Smooth muscle cell (in vitro differentiated cells): ENCODE data around the gene ABCC1. TPM values are rescaled to one million over a fixed set of nuclear protein-coding genes. Genes with fewer than 3 reads are reported as not detected.

Source experiments
- DNase-seq: peaks from one replicate; lab custom pipeline; 2025; ENCODE audit not compliant: unreplicated experiment; lab: John Stamatoyannopoulos, UW
- H2AFZ ChIP-seq: fragments of 200-600 bp; sonication (generic); 2 replicates; pipeline ENCODE4 v1.6.0; 2016; ENCODE audit warnings: antibody characterized with exemption, low read depth, mild to moderate bottlenecking
- H3F3A ChIP-seq: fragments of 200-600 bp; sonication (generic); 2 replicates; pipeline ENCODE4 v1.6.0; 2017; ENCODE audit warnings: antibody characterized with exemption, low read depth
- H3K27ac ChIP-seq: fragments of 200-600 bp; sonication (generic); 2 replicates; pipeline ENCODE4 v1.5.1; 2016; ENCODE audit warnings: low read depth, mild to moderate bottlenecking
- H3K27me3 ChIP-seq: fragments of 200-600 bp; sonication (generic); 2 replicates; pipeline ENCODE4 v1.6.1; 2016; ENCODE audit warnings: low read depth, mild to moderate bottlenecking
- H3K36me3 ChIP-seq: fragments of 200-600 bp; sonication (generic); 2 replicates; pipeline ENCODE4 v1.5.1; 2016; ENCODE audit warnings: low read depth
- H3K4me1 ChIP-seq: fragments of 200-600 bp; sonication (generic); 2 replicates; pipeline ENCODE4 v1.5.1; 2016; ENCODE audit warnings: low read depth
- H3K4me2 ChIP-seq: fragments of 200-600 bp; sonication (generic); 2 replicates; pipeline ENCODE4 v1.6.0; 2016; ENCODE audit warnings: mild to moderate bottlenecking
- H3K4me3 ChIP-seq: fragments of 200-600 bp; sonication (generic); 2 replicates; pipeline ENCODE4 v1.5.1; 2016; ENCODE audit warnings: mild to moderate bottlenecking
- H3K79me2 ChIP-seq: fragments of 200-600 bp; sonication (generic); 2 replicates; pipeline ENCODE4 v1.6.0; 2016; ENCODE audit warnings: low read depth, mild to moderate bottlenecking
- H3K9ac ChIP-seq: fragments of 200-600 bp; sonication (generic); 2 replicates; pipeline ENCODE4 v1.6.0; 2016; ENCODE audit warnings: low read depth
- H3K9me3 ChIP-seq: fragments of 200-600 bp; sonication (generic); replicated peaks from 2 replicates; pipeline ENCODE4 v1.5.1; 2016; ENCODE audit warnings: low read depth
- H4K20me1 ChIP-seq: fragments of 200-600 bp; sonication (generic); 2 replicates; pipeline ENCODE4 v1.6.0; 2016; ENCODE audit warnings: low read depth
- CTCF ChIP-seq: fragments of 200-600 bp; sonication (generic); IDR thresholded peaks from 2 replicates; pipeline ENCODE4 v1.5.1; 2017; ENCODE audit warnings: borderline replicate concordance, mild to moderate bottlenecking, antibody characterized with exemption; ENCODE audit not compliant: insufficient read depth, poor library complexity, severe bottlenecking
- WGBS: methylation state at CpG from one replicate; pipeline ENCODE4 v1.1.7; 2016; ENCODE audit warnings: low lambda C conversion rate; 5-methylcytosine and 5-hydroxymethylcytosine counted together
- polyA plus RNA-seq: library from polyadenylated mRNA; unstranded; fragments of >200 nt; fragmentation: Nextera tagmentation; extraction: Ambion mirVana; gene quantifications from 2 replicates; pipeline ENCODE4 v1.2.1, GENCODE V29; 2016
- total RNA-seq: library from RNA; depleted of rRNA; stranded (reverse); fragments of >200 nt; gene quantifications from 2 replicates; pipeline ENCODE4 v1.2.3, GENCODE V29; 2014

ABCC1 gene
- total and polyA plus RNA-seq, 2 experiments from 2014 or later: 10.2 to 22.7 TPM

- no peaks in the 10 kb centered on the region for H3K4me1 ChIP-seq
- WGBS: 98% methylated on average over 6 of the region's 6 CpGs
- TF ChIP-seq CTCF: no peak
Measured at GRCh38 chr16:16001596-16002255, 52.3 kb downstream of the ABCC1 start.

GRCh38 chr16:16003719-16004313 lies 54.4 kb downstream of the ABCC1 start:
- Histone ChIP-seq H3K9ac (no peak overlapping the region), H3K4me1 (no peaks in the 10 kb centered on the region), H3F3A (no peaks in the 10 kb centered on the region), H3K9me3 (no peaks in the 10 kb centered on the region), H3K79me2 (peaks cover 4% of the 10 kb centered on the region), H3K27me3 (no peaks in the 10 kb centered on the region), H3K4me2 (no peak overlapping the region), H3K4me3 (no peak overlapping the region), H3K36me3 (no peaks in the 10 kb centered on the region), H3K27ac (no peak overlapping the region), H4K20me1 (peaks cover 14% of the 10 kb centered on the region), H2AFZ (no peak overlapping the region)
- no peak for DNase-seq
- WGBS: 43% methylated on average over 1 of the region's 1 CpG
- no peak for TF ChIP-seq CTCF

More at GRCh38 chr16:16001596-16002255, 52.3 kb downstream of the ABCC1 start:
- H3K4me3 ChIP-seq: no peak overlapping the region
- no peak overlapping the region for H2AFZ ChIP-seq
- H3K36me3 ChIP-seq: no peaks in the 10 kb centered on the region
- H3F3A ChIP-seq: no peaks in the 10 kb centered on the region
- H3K27me3 ChIP-seq: no peaks in the 10 kb centered on the region
- H4K20me1 ChIP-seq: peaks cover 24% of the 10 kb centered on the region
- no peak for DNase-seq
- no peaks in the 10 kb centered on the region for H3K79me2 ChIP-seq
- no peak overlapping the region for H3K9ac ChIP-seq
- H3K27ac ChIP-seq: no peak overlapping the region
- no peak overlapping the region for H3K4me2 ChIP-seq
- no peaks in the 10 kb centered on the region for H3K9me3 ChIP-seq

- TF ChIP-seq CTCF: no peak
- peaks cover 4% of the 10 kb centered on the region for H3K79me2 ChIP-seq
- peak overlapping the region; percentile 1 for H3K27ac ChIP-seq
- no peak overlapping the region for H3K4me3 ChIP-seq
- H3K9ac ChIP-seq: no peak overlapping the region
- H3K4me2 ChIP-seq: peak overlapping the region; percentile 62
- no peaks in the 10 kb centered on the region for H3F3A ChIP-seq
- H3K9me3 ChIP-seq: no peaks in the 10 kb centered on the region
- 58% methylated on average over 5 of the region's 5 CpGs for WGBS
- H3K4me1 ChIP-seq: no peaks in the 10 kb centered on the region
- H3K27me3 ChIP-seq: no peaks in the 10 kb centered on the region
- H4K20me1 ChIP-seq: peaks cover 10% of the 10 kb centered on the region
- H3K36me3 ChIP-seq: no peaks in the 10 kb centered on the region
- no peak for DNase-seq
- H2AFZ ChIP-seq: no peak overlapping the region
Measured at GRCh38 chr16:16004314-16004749, 54.9 kb downstream of the ABCC1 start.
